Fibroblast of the aortic adventitia (primary cell): ENCODE results near the gene CEP295NL. TPM values are rescaled to one million over a fixed set of nuclear protein-coding genes. Genes with fewer than 3 reads are reported as not detected.

ENCODE experiments used
- DNase-seq: peaks from one replicate; pipeline ENCODE4 v3.0.0-alpha.2; 2010; ENCODE audit warnings: low read depth
- H3K4me3 ChIP-seq: 2 replicates; pipeline ENCODE4 v1.5.1; 2011; ENCODE audit warnings: low read depth, mild to moderate bottlenecking, control low read depth, low read length, moderate library complexity
- CTCF ChIP-seq: IDR thresholded peaks from 2 replicates; pipeline ENCODE4 v1.5.1; 2011; ENCODE audit warnings: mild to moderate bottlenecking, low read length, control low read depth, inconsistent platforms; ENCODE audit not compliant: insufficient read depth
- total RNA-seq: library from RNA; depleted of rRNA; stranded (reverse); fragments of >200 nt; gene quantifications from 2 replicates; pipeline ENCODE4 v1.2.3, GENCODE V29; 2012; ENCODE audit warnings: low replicate concordance

Gene CEP295NL
- total RNA-seq, 1 donor = 3.3 TPM

GRCh38 chr17:78842881-78843565, 60.0 kb downstream of the CEP295NL start:
- TF ChIP-seq CTCF = peak; percentile 65
- DNase-seq = peak; percentile 37
- H3K4me3 ChIP-seq = no peak overlapping the region

GRCh38 chr17:78840780-78841611, 62.0 kb downstream of the CEP295NL start, which contains the start of gene USP36:
TSS of gene USP36 (minus strand) at chr17:78840814. CDS start at chr17:78836363, 4,451 bp downstream.
- DNase-seq = peak; percentile 99
- no peak for TF ChIP-seq CTCF
- H3K4me3 ChIP-seq = peak within 1 kb of the TSS; percentile 97

Other genes with a start within 250 kb of the CEP295NL start
- 7.8 and 13.8 TPM in 2 replicates for gene CYTH1, start 120.9 kb downstream of the CEP295NL start, total RNA-seq
- 27.5 and 36.7 TPM in 2 replicates for gene USP36, start 62.4 kb downstream of the CEP295NL start, total RNA-seq
- gene TIMP2, start 22.2 kb upstream of the CEP295NL start, total RNA-seq = 132 and 180 TPM in 2 replicates
- 87.2 and 270 TPM in 2 replicates for gene LGALS3BP, start 76.7 kb upstream of the CEP295NL start, total RNA-seq
- 33.4 and 53.0 TPM in 2 replicates for gene CANT1, start 106.6 kb upstream of the CEP295NL start, total RNA-seq
- 42.1 and 44.3 TPM in 2 replicates for gene C1QTNF1, start 121.0 kb upstream of the CEP295NL start, total RNA-seq
- gene ENGASE, start 171.6 kb upstream of the CEP295NL start, total RNA-seq = 8.4 and 18.6 TPM in 2 replicates